SK-N-MC (cell line): ENCODE measurements around the gene RGS6.

ENCODE experiments used
- EZH2 ChIP-seq: fragments of 200-600 bp; sonication (generic); IDR thresholded peaks from one replicate; pipeline ENCODE4 v1.6.1; 2017; ENCODE audit warnings: antibody characterized with exemption
- FOXP2 ChIP-seq: optimal IDR thresholded peaks from 2 replicates; pipeline ENCODE3; 2011; ENCODE audit warnings: mild to moderate bottlenecking, moderate library complexity; ENCODE audit not compliant: insufficient read depth; ENCODE audit errors: extremely low read length, control extremely low read depth
- POLR2AphosphoS5 ChIP-seq: IDR thresholded peaks from 2 replicates; pipeline ENCODE4 v1.6.1; 2012; ENCODE audit warnings: mild to moderate bottlenecking, low read depth, low read length, borderline replicate concordance

GRCh38 chr14:71923513-71923912, 8.7 kb upstream of the RGS6 start:
- TF ChIP-seq FOXP2 (no peak), EZH2 (no peak), POLR2AphosphoS5 (no peak)
